ENCODE results near the gene SHISAL1. TPM values are rescaled to one million over a fixed set of nuclear protein-coding genes. Genes with fewer than 3 reads are reported as not detected.

SHISAL1 gene
- total and polyA plus RNA-seq, 2 donors (not counting 3 experiments of a cell fraction or from before 2014, with no cell fraction given): 0.01 to 0.07 TPM

- intact Hi-C loops (cut with micrococcal nuclease): no loop called here
- Histone ChIP-seq H3K9me3 (replicated peaks; ENCODE audit: control insufficient read depth, insufficient read depth, low read length) (no peaks in the 10 kb centered on the region), H3K4me3 (replicated peaks in 1 of 3; ENCODE audit: insufficient read depth in 1 of 3, low read depth in 1 of 3, low read length in 3 of 3) (no peak overlapping the region), H3K4me2 (ENCODE audit: insufficient read depth, low read length) (no peak overlapping the region), H3K4me1 (ENCODE audit: control insufficient read depth, extremely low read depth, insufficient read depth, low read length) (no peaks in the 10 kb centered on the region), H3K27ac (ENCODE audit: insufficient read depth, low read depth, low read length) (no peak overlapping the region), H3K36me3 (ENCODE audit: control insufficient read depth in 2 of 2, extremely low read depth in 1 of 2, insufficient read depth in 2 of 2, low read length in 2 of 2) (no peaks in the 10 kb centered on the region), H3K9ac (replicated peaks; ENCODE audit: extremely low read depth, insufficient read depth, low read length) (no peak overlapping the region), H3K79me2 (ENCODE audit: control insufficient read depth, insufficient read depth, low read length) (no peaks in the 10 kb centered on the region), H2AFZ (ENCODE audit: low read depth, low read length) (no peak overlapping the region), H3K27me3 (ENCODE audit: control insufficient read depth in 2 of 2, insufficient read depth in 2 of 2, low read length in 2 of 2) (no peaks in the 10 kb centered on the region), H4K20me1 (replicated peaks; ENCODE audit: control insufficient read depth, extremely low read depth, insufficient read depth, low read length) (no peaks in the 10 kb centered on the region), H3K9me1 (replicated peaks; ENCODE audit: control insufficient read depth, extremely low read depth, insufficient read depth, low read length) (no peaks in the 10 kb centered on the region)
- ChIA-PET POLR2A (no interaction called here), CTCF (no interaction called here)
- no peak for DNase-seq (ENCODE audit: low read depth, low spot score)
- no peak for TF ChIP-seq JUN (IDR thresholded peaks at IDR 0.05; ENCODE audit: borderline replicate concordance, insufficient read depth, insufficient read length, low read depth)
- no peak for TF ChIP-seq POLR2A (IDR thresholded peaks at IDR 0.05; ENCODE audit: low read depth, low read length)
- TF ChIP-seq MYC (IDR thresholded peaks at IDR 0.05; ENCODE audit: low read depth, low read length): no peak
- no peak for TF ChIP-seq FOS (IDR thresholded peaks at IDR 0.05; ENCODE audit: borderline replicate concordance, insufficient read depth, low read length)
- no peak for TF ChIP-seq MAX (IDR thresholded peaks at IDR 0.05; ENCODE audit: insufficient read depth, insufficient read length)
- TF ChIP-seq CTCF (IDR thresholded peaks at IDR 0.05; ENCODE audit: extremely low read depth in 1 of 2, insufficient read depth in 1 of 2, low read depth in 1 of 2, low read length in 2 of 2): no peak
- no peak for TF ChIP-seq EZH2 (IDR thresholded peaks at IDR 0.05; ENCODE audit: borderline replicate concordance, low read depth, low read length, severe bottlenecking)
- TF ChIP-seq POLR2AphosphoS5 (IDR thresholded peaks at IDR 0.05; ENCODE audit: insufficient read depth, low read depth, low read length): no peak
- no peak for TF ChIP-seq GATA2 (IDR thresholded peaks at IDR 0.05; ENCODE audit: insufficient read depth, insufficient read length, low read depth, low read length)
- dilution Hi-C loops (cut with MboI; ENCODE audit: extremely low pct_ligation_motif_present, low sequenced_read_pairs): no loop called here
- no peak for FAIRE-seq
- BruUV-seq (replicated peaks): no TSS peak
Measured at GRCh38 chr22:44204739-44205515, 107.8 kb downstream of the SHISAL1 start.
